Measurements from ENCODE around the gene ZBTB5. TPM values are rescaled to one million over a fixed set of nuclear protein-coding genes. Genes with fewer than 3 reads are reported as not detected.

The ZBTB5 gene
- total and polyA plus RNA-seq, 2 of the 13 experiments (the other 11 are each of a cell fraction or from before 2014, with no cell fraction given) = 12.5 to 20.5 TPM

DNA sequence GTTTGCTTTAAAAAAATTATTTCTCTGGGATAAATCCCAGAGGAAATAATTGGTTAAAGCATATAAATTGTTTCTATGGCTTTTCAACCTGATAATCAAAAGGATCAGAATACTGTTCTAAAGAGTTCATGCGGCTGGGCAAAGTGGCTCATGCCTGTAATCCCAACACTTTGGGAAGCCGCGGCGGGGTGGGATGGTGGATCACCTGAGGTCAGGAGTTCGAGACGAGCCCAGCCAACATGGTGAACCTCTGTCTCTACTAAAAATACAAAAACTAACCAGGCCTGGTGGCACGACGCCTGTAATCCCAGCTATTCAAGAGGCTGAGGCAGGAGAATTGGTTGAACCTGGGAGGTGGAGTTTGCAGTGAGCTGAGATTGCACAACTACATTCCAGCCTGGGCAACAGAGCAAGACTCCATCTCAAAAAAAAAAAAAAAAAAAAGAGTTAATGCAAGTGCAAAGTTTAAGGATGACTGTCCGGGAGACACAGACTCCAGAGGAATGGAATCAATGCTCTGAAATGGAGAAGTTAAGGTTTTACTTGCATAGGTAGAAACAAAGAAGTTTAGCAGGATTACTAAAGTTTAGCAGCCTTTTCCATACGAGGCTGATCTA lies 59.4 kb downstream of the ZBTB5 start:
- no peaks in the 10 kb centered on the region for H3K36me3 ChIP-seq (replicated peaks in 1 of 2; ENCODE audit: control insufficient read depth in 1 of 2, insufficient read depth in 2 of 2, low read length in 2 of 2)
- no peaks in the 10 kb centered on the region for H3K79me2 ChIP-seq (ENCODE audit: insufficient read depth, low read length)
- no peak overlapping the region for H2AFZ ChIP-seq (ENCODE audit: low read length)
- WGBS (ENCODE audit: low lambda C conversion rate) = 39% methylated on average over 10 of the region's 10 CpGs
- ChIA-PET CTCF (ENCODE audit: low intra/inter-chr PET ratio, low total read pairs) (no interaction called here), POLR2A (no interaction called here)
- peaks cover 23% of the 10 kb centered on the region for H3K4me1 ChIP-seq (ENCODE audit: insufficient read depth, low read length)
- in situ Hi-C loops (cut with HindIII; ENCODE audit: extremely low pct_ligation_motif_present, low pct_unique_long_range_greater_than_20kb) = no loop called here
- H3K9me3 ChIP-seq (ENCODE audit: low read length) = no peaks in the 10 kb centered on the region
- no peak for FAIRE-seq
- no peak overlapping the region for H3K4me2 ChIP-seq (ENCODE audit: low read depth, low read length)
- intact Hi-C loops (cut with micrococcal nuclease; ENCODE audit: unreplicated experiment) = no loop called here
- no peak overlapping the region for H3K4me3 ChIP-seq (replicated peaks in 1 of 3; ENCODE audit: insufficient read depth in 1 of 3, low read depth in 2 of 3, low read length in 3 of 3)
- BruUV-seq (replicated peaks) = no TSS peak
- 0 out of 5 replicates have a peak, but pooled peaks cover 0 to 3% of the 10 kb centered on the region in 2 experiments for H3K27me3 ChIP-seq (ENCODE audit: control insufficient read depth in 1 of 2, insufficient read depth in 2 of 2, low read length in 2 of 2)
- H3K27ac ChIP-seq (ENCODE audit: extremely low read length, insufficient read depth, low read length) = no peak overlapping the region
- DNase-seq (ENCODE audit: low spot score) = no peak
- no peak for ATAC-seq
- H4K20me1 ChIP-seq (ENCODE audit: insufficient read depth, low read length) = no peaks in the 10 kb centered on the region
- TF ChIP-seq ZNF264 (CRISPR knock-in tag; IDR thresholded peaks at IDR 0.05) = no peak
- TF ChIP-seq ZFP36L1 (CRISPR knock-in tag; IDR thresholded peaks at IDR 0.05) = no peak
- no peak for TF ChIP-seq KLF11 (CRISPR knock-in tag; IDR thresholded peaks at IDR 0.05)
- TF ChIP-seq MTF1 (CRISPR knock-in tag; IDR thresholded peaks at IDR 0.05) = no peak
- no peak for TF ChIP-seq NFKBIZ (CRISPR knock-in tag; IDR thresholded peaks at IDR 0.05)
- TF ChIP-seq IKZF4 (CRISPR knock-in tag; IDR thresholded peaks at IDR 0.05; ENCODE audit: borderline replicate concordance, low read depth, not compliant biosample characterization) = no peak
- 0 out of 2 replicates have a peak, but pooled peaks have one; percentile 8 for TF ChIP-seq CEBPG (CRISPR knock-in tag; IDR thresholded peaks at IDR 0.05)
- TF ChIP-seq SP4 (CRISPR knock-in tag; IDR thresholded peaks at IDR 0.05) = no peak
- TF ChIP-seq NR2F6 (IDR thresholded peaks at IDR 0.05) = no peak
- no peak for TF ChIP-seq NR2F6 (CRISPR knock-in tag; IDR thresholded peaks at IDR 0.05)
- no peak for TF ChIP-seq RXRB (CRISPR knock-in tag; IDR thresholded peaks at IDR 0.05; ENCODE audit: borderline replicate concordance)
- no peak for TF ChIP-seq HES4 (CRISPR knock-in tag; IDR thresholded peaks at IDR 0.05; ENCODE audit: borderline replicate concordance)
- peak; percentile 89 for TF ChIP-seq ZNF121 (CRISPR knock-in tag; IDR thresholded peaks at IDR 0.05)
- TF ChIP-seq USF2 (IDR thresholded peaks at IDR 0.05; ENCODE audit: low read depth, low read length) = no peak
- TF ChIP-seq USF2 (CRISPR knock-in tag; IDR thresholded peaks at IDR 0.05; ENCODE audit: borderline replicate concordance) = no peak
- TF ChIP-seq ZNF362 (CRISPR knock-in tag; IDR thresholded peaks at IDR 0.05; ENCODE audit: borderline replicate concordance) = peak; percentile 23; the same call in 1 of the 2 replicates
- H3K9ac ChIP-seq (ENCODE audit: insufficient read depth, low read depth, low read length) = no peak overlapping the region

All from HepG2 (cell line).